AG09309 (cell line): ENCODE results near the gene MYO18A.

Experiments used
- DNase-seq: peaks from one replicate; pipeline ENCODE4 v3.0.0-alpha.2; 2010; ENCODE audit warnings: low read depth
- H3K4me3 ChIP-seq: 2 replicates; pipeline ENCODE4 v1.5.1; 2011; ENCODE audit warnings: mild to moderate bottlenecking, low read depth, low read length, moderate library complexity; ENCODE audit not compliant: control insufficient read depth
- CTCF ChIP-seq: IDR thresholded peaks from 2 replicates; pipeline ENCODE4 v1.5.1; 2011; ENCODE audit warnings: mild to moderate bottlenecking, low read depth, low read length, inconsistent platforms; ENCODE audit not compliant: insufficient read depth, control insufficient read depth; ENCODE audit errors: missing control alignments

The MYO18A gene

GRCh38 chr17:29069526-29070041, 110.6 kb downstream of the MYO18A start:
- no peak for TF ChIP-seq CTCF
- no peak for DNase-seq
- H3K4me3 ChIP-seq, result no peak overlapping the region

GRCh38 chr17:29068818-29069217, 111.4 kb downstream of the MYO18A start:
- no peak for TF ChIP-seq CTCF
- DNase-seq, result no peak
- no peak overlapping the region for H3K4me3 ChIP-seq

- DNase-seq, result no peak
- no peak overlapping the region for H3K4me3 ChIP-seq
- no peak for TF ChIP-seq CTCF
Observed at GRCh38 chr17:29066606-29067005, 113.6 kb downstream of the MYO18A start.

- DNase-seq, result no peak
- no peak for TF ChIP-seq CTCF
- no peak overlapping the region for H3K4me3 ChIP-seq
Observed at GRCh38 chr17:29066047-29066446, 114.2 kb downstream of the MYO18A start.

- H3K4me3 ChIP-seq, result no peak overlapping the region
- TF ChIP-seq CTCF, result no peak
- no peak for DNase-seq
Observed at GRCh38 chr17:29063992-29064391, 116.2 kb downstream of the MYO18A start.

- TF ChIP-seq CTCF, result no peak
- no peak for DNase-seq
- no peak overlapping the region for H3K4me3 ChIP-seq
Observed at GRCh38 chr17:29062215-29062614, 118.0 kb downstream of the MYO18A start.

- DNase-seq, result no peak
- no peak for TF ChIP-seq CTCF
- H3K4me3 ChIP-seq, result no peak overlapping the region
Observed at GRCh38 chr17:29061036-29061435, 119.2 kb downstream of the MYO18A start.
